Stomach smooth muscle (tissue), 2 donors: ENCODE data around the gene DNAJC5.
"Not testable (repeated sequence)": the region's sequence is repeated elsewhere in the genome, so short reads cannot be mapped to it uniquely, and the experiment has no call there.

Experiments
- H3K27ac ChIP-seq: one replicate; pipeline ENCODE4 v1.7.0; 2013; ENCODE audit warnings: mild to moderate bottlenecking, low read length, inconsistent platforms
- H3K27me3 ChIP-seq, 2 donors: one replicate each; pipeline ENCODE4 v1.7.0; 2013; ENCODE audit warnings: low read length in 2 of 2; ENCODE audit not compliant: insufficient read depth in 2 of 2, control insufficient read depth in 1 of 2
- H3K36me3 ChIP-seq, 2 donors: one replicate each; pipeline ENCODE4 v1.7.0; 2013; ENCODE audit warnings: low read length in 2 of 2; ENCODE audit not compliant: control insufficient read depth in 2 of 2, insufficient read depth in 2 of 2
- H3K4me1 ChIP-seq: one replicate; pipeline ENCODE4 v1.7.0; 2013; ENCODE audit warnings: low read length; ENCODE audit not compliant: control insufficient read depth, insufficient read depth
- H3K4me3 ChIP-seq, 2 donors: one replicate each; pipeline ENCODE4 v1.7.0; 2013; ENCODE audit warnings: low read length in 2 of 2
- H3K9ac ChIP-seq, 2 donors: one replicate each; pipeline ENCODE4 v1.7.0; 2013; ENCODE audit warnings: low read length in 2 of 2, mild to moderate bottlenecking in 1 of 2
- H3K9me3 ChIP-seq, 2 donors: one replicate each; pipeline ENCODE4 v1.7.0; 2013; ENCODE audit warnings: low read length in 2 of 2; ENCODE audit not compliant: control insufficient read depth in 2 of 2
- donor health status: healthy.
- donor health status: Pancreatic carcinoma.

DNAJC5 gene

GRCh38 chr20:63863021-63863797, 31.7 kb upstream of the DNAJC5 start:
- peaks cover 5 to 7% of the 10 kb centered on the region in 2 donors for H3K27me3 ChIP-seq
- peak overlapping the region; percentile 85 for H3K27ac ChIP-seq
- peak overlapping the region; percentile 83 to 94 for H3K9ac ChIP-seq
- H3K4me3 ChIP-seq: peak overlapping the region; percentile 91 to 94
- no peaks in the 10 kb centered on the region for H3K9me3 ChIP-seq
- H3K4me1 ChIP-seq: peaks cover 29% of the 10 kb centered on the region
- H3K36me3 ChIP-seq: peaks cover 0 to 3% of the 10 kb centered on the region in 2 donors

GRCh38 chr20:63863798-63864544, 31.0 kb upstream of the DNAJC5 start:
- Histone ChIP-seq H3K4me3 (peak overlapping the region; percentile 91 to 94), H3K9me3 (no peaks in the 10 kb centered on the region), H3K27me3 (peaks cover 0 to under 1% of the 10 kb centered on the region in 2 donors), H3K4me1 (peaks cover 23% of the 10 kb centered on the region), H3K27ac (peak overlapping the region; percentile 85), H3K9ac (peak overlapping the region; percentile 83 to 94), H3K36me3 (peaks cover 3 to 5% of the 10 kb centered on the region in 2 donors)

- peak overlapping the region; percentile 83 to 94 for H3K9ac ChIP-seq
- H3K27me3 ChIP-seq: no peaks in the 10 kb centered on the region
- H3K27ac ChIP-seq: peak overlapping the region; percentile 85
- peaks cover 23% of the 10 kb centered on the region for H3K4me1 ChIP-seq
- H3K9me3 ChIP-seq: no peaks in the 10 kb centered on the region
- H3K36me3 ChIP-seq: peaks cover 9 to 11% of the 10 kb centered on the region in 2 donors
- peak overlapping the region; percentile 91 to 94 for H3K4me3 ChIP-seq
Measured at GRCh38 chr20:63864545-63864977, 30.4 kb upstream of the DNAJC5 start.

GRCh38 chr20:63864978-63865640, 29.8 kb upstream of the DNAJC5 start, which contains the start of gene TPD52L2:
Gene TPD52L2 (plus strand): TSS chr20:63865270. CDS start chr20:63865366, 96 bp downstream.
- peaks cover 23% of the 10 kb centered on the region for H3K4me1 ChIP-seq
- no peaks in the 10 kb centered on the region for H3K27me3 ChIP-seq
- peak within 1 kb of the TSS; percentile 92 to 94 for H3K9ac ChIP-seq
- no peaks in the 10 kb centered on the region for H3K9me3 ChIP-seq
- peaks cover 13 to 15% of the 10 kb centered on the region in 2 donors for H3K36me3 ChIP-seq
- peak within 1 kb of the TSS; percentile 91 to 94 for H3K4me3 ChIP-seq
- H3K27ac ChIP-seq: peak within 1 kb of the TSS; percentile 85

GRCh38 chr20:63867042-63867441, 27.9 kb upstream of the DNAJC5 start:
- H3K4me3 ChIP-seq, H3K27ac ChIP-seq, H3K9ac ChIP-seq, H3K27me3 ChIP-seq, H3K9me3 ChIP-seq: not testable (repeated sequence)
- H3K4me1 ChIP-seq: peaks cover 23% of the 10 kb centered on the region
- H3K36me3 ChIP-seq: peaks cover 17% of the 10 kb centered on the region in 2 donors

- no peak overlapping the region for H3K27ac ChIP-seq
- H3K9me3 ChIP-seq: no peaks in the 10 kb centered on the region
- no peak overlapping the region for H3K9ac ChIP-seq
- H3K4me1 ChIP-seq: peaks cover 20% of the 10 kb centered on the region
- no peaks in the 10 kb centered on the region for H3K27me3 ChIP-seq
- no peak overlapping the region for H3K4me3 ChIP-seq
- peaks cover 15 to 20% of the 10 kb centered on the region in 2 donors for H3K36me3 ChIP-seq
Measured at GRCh38 chr20:63868264-63868663, 26.7 kb upstream of the DNAJC5 start.

GRCh38 chr20:63873477-63873971, 21.4 kb upstream of the DNAJC5 start:
- Histone ChIP-seq H3K27me3 (no peaks in the 10 kb centered on the region), H3K9ac (no peak overlapping the region), H3K9me3 (no peaks in the 10 kb centered on the region), H3K36me3 (peaks cover 48 to 52% of the 10 kb centered on the region in 2 donors), H3K4me1 (peaks cover 2% of the 10 kb centered on the region), H3K27ac (no peak overlapping the region), H3K4me3 (no peak overlapping the region)

GRCh38 chr20:63874241-63874640, 20.7 kb upstream of the DNAJC5 start:
- H3K4me1 ChIP-seq, H3K4me3 ChIP-seq, H3K9ac ChIP-seq, H3K9me3 ChIP-seq, H3K27me3 ChIP-seq, H3K27ac ChIP-seq: not testable (repeated sequence)
- H3K36me3 ChIP-seq: peaks cover 43 to 46% of the 10 kb centered on the region in 2 donors

- Histone ChIP-seq H3K36me3 (peaks cover 33 to 37% of the 10 kb centered on the region in 2 donors), H3K27ac (no peak overlapping the region), H3K9ac (no peak overlapping the region), H3K4me1 (peaks cover 2% of the 10 kb centered on the region), H3K27me3 (no peaks in the 10 kb centered on the region), H3K9me3 (no peaks in the 10 kb centered on the region), H3K4me3 (no peak overlapping the region)
Measured at GRCh38 chr20:63876489-63877036, 18.4 kb upstream of the DNAJC5 start.
